Erythroblast (primary cell): ENCODE results near the gene OR1M1.
"Not testable (repeated sequence)": the region's sequence is repeated elsewhere in the genome, so short reads cannot be mapped to it uniquely, and the experiment has no call there.

Experiments
- DNase-seq, 2 experiments: peaks; one replicate each; lab custom pipeline; 2025; lab: John Stamatoyannopoulos, UW
- GATA1 ChIP-seq: IDR thresholded peaks from 2 replicates; pipeline ENCODE4 v1.6.1; 2011; ENCODE audit warnings: low read depth, mild to moderate bottlenecking, control low read depth, low read length, moderate library complexity
- POLR2A ChIP-seq: IDR thresholded peaks from 2 replicates; pipeline ENCODE4 v1.6.1; 2011; ENCODE audit warnings: mild to moderate bottlenecking, low read length

The OR1M1 gene

GRCh38 chr19:9086761-9087160 is at the start of gene OR1M1:
OR1M1 (plus strand) TSS chr19:9087061; CDS start chr19:9093245, 6,184 bp downstream.
- TF ChIP-seq GATA1 (no peak), POLR2A (no peak)
- no peak for DNase-seq

GRCh38 chr19:9037400-9038062 is 49.3 kb upstream of the OR1M1 start:
- no peak for DNase-seq
- no peak for TF ChIP-seq POLR2A
- TF ChIP-seq GATA1: no peak

- DNase-seq: no peak
- no peak for TF ChIP-seq GATA1
- TF ChIP-seq POLR2A: no peak
Measured at GRCh38 chr19:9039728-9040127, 47.1 kb upstream of the OR1M1 start.

DNA sequence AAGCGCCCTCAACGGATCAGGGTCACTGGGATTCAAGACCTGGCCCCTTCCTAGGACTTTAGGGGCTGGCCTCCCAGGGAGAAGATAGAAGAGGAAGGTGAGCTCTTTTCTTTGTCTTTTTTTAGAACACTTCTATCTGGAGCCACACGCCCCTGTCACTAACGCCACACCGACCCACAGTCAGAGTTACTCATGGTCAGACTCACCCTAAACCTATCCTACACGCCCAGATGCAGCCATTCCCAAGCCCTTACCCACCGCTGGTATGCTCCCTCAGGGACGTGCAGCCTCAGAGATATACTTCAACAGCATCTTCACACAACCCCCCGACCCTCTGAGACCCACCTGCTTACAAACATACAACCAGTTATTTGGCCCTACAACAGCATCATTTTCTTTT is 46.7 kb upstream of the OR1M1 start:
- TF ChIP-seq POLR2A (no peak), GATA1 (no peak)

GRCh38 chr19:9041023-9041422 is 45.8 kb upstream of the OR1M1 start:
- no peak for DNase-seq

More for the DNA sequence above, 46.7 kb upstream of the OR1M1 start:
- no peak for DNase-seq

DNA sequence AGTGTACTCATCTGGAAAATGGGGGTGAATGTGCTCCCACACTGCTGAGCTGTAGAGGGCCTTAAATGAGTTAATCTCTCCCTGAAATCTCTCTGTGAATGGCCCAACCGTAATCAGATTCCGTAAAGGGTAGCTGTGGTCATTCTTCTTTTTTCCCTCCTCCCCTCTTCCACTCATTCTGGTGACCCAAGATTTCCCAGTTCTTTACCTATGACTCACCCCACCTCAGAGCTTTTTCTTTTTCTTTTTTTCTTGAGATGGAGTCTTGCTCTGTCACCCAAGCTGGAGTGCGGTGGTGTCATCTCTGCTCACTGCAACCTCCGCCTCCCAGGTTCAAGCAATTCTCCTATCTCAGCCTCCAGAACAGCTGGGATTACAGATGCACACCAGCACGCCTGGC is 43.3 kb upstream of the OR1M1 start:
- TF ChIP-seq POLR2A (no peak), GATA1 (no peak)
- no peak for DNase-seq

More at GRCh38 chr19:9041023-9041422, 45.8 kb upstream of the OR1M1 start:
- TF ChIP-seq POLR2A (no peak), GATA1 (no peak)

DNA sequence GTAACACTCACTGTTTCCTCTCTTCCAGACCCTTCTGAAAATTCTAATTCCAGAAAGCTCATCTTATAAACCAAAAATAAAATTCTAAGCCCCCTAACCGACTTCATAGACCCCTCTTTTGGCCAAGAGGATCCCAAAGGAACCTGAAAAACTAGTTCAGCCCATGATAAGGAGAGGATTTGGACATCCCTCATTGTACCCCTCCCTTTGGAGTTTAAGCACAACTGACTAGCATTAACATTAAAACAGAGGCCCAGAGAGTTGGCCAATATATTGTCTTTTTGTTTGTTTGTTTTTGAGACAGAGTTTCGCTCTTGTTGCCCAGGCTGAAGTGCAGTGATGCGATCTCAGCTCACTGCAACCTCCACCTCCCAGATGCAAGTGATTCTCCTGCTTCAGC is 42.4 kb upstream of the OR1M1 start:
- DNase-seq: no peak
- no peak for TF ChIP-seq POLR2A
- TF ChIP-seq GATA1: no peak

- TF ChIP-seq GATA1: no peak
- no peak for TF ChIP-seq POLR2A
- no peak for DNase-seq
Measured at GRCh38 chr19:9046694-9047093, 40.2 kb upstream of the OR1M1 start.

DNA sequence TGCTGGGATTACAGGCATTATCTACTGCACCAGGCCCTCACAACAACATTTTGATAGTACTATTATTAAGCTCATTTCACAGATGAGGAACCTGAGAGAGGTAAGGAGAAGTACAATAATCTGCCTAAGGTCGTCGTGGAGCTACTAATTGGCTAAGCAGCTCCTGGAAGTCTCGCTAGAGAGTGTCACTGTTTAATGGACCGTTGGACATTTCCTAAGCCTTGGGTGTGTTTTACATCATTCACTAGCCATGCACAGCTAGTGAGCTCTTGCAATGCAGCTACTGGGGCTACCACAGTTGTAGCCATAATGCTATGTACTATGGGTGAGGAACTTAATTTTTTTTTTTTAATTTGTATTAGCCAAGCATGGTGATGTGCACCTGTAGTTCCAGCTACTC is 34.0 kb upstream of the OR1M1 start:
- no peak for TF ChIP-seq POLR2A
- no peak for TF ChIP-seq GATA1

DNA sequence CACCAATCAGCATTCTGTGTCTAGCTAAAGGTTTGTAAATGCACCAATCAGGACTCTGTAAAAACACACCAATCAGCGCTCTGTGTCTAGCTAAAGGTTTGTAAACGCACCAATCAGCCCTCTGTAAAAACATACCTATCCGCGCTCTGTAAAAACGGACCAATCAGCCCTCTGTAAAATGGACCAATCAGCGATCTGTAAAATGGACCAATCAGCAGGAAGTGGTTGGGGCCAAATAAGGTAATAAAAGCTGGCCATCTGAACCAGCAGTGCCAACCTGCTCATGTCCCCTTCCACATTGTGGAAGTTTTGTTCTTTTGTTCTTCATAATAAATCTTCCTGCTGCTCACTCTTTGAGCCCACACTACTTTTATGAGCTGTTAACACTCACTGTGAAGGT is 33.2 kb upstream of the OR1M1 start:
- not testable (repeated sequence) for DNase-seq

More for the DNA sequence above, 34.0 kb upstream of the OR1M1 start:
- no peak for DNase-seq

DNA sequence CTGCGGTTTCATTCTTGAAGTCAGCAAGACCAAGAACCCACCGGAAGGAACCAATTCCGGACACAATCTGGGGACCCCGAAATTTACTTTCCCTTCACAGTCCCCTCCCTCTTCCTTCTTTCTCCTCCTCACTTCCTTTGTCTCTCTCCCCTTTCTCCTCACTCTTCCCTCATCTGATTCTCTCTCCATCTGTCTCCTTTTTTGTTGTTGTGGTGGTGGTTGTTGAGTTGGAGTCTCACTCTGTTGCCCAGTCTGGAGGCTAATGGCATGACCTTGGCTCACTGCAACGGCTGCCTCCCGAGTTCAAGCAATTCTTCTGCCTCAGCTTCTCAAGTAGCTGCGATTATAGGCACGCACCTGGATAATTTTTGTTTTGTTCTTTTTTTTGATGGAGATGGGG is 32.7 kb upstream of the OR1M1 start:
- DNase-seq: no peak
- TF ChIP-seq GATA1 (no peak), POLR2A (no peak)

- TF ChIP-seq GATA1: no peak
- no peak for TF ChIP-seq POLR2A
- DNase-seq: no peak
Measured at GRCh38 chr19:9054765-9055164, 32.1 kb upstream of the OR1M1 start.

DNA sequence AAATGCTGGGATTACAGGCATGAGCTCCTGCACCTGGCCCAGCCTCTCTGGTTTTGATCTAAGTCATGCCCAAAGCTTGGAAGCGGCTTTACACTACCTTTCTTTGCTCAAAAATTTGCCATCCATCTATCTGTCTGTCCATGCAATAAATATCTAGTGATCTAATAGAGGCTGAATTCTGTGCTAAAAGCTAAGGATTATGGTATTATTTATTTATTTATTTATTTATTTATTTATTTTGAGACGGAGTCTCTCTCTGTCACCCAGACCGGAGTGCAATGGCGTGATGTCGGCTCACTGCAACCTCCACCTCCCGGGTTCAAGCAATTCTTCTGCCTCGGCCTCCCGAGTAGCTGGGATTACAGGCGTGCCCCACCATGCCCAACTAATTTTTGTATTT is 30.7 kb upstream of the OR1M1 start:
- DNase-seq: not testable (repeated sequence)

GRCh38 chr19:9057505-9058258 is 29.2 kb upstream of the OR1M1 start:
- DNase-seq: no peak
- TF ChIP-seq POLR2A (no peak), GATA1 (no peak)
